Articular chondrocyte of knee joint (primary cell): Measurements from ENCODE around the gene RGL1. TPM values are rescaled to one million over a fixed set of nuclear protein-coding genes. Genes with fewer than 3 reads are reported as not detected.

ENCODE experiments used
- total RNA-seq: library from RNA; depleted of rRNA; stranded (reverse); fragments of >200 nt; gene quantifications from 2 replicates; pipeline ENCODE4 v1.2.3, GENCODE V29; 2012

The RGL1 gene
- 22.3 and 39.1 TPM in 2 replicates for total RNA-seq

DNA sequence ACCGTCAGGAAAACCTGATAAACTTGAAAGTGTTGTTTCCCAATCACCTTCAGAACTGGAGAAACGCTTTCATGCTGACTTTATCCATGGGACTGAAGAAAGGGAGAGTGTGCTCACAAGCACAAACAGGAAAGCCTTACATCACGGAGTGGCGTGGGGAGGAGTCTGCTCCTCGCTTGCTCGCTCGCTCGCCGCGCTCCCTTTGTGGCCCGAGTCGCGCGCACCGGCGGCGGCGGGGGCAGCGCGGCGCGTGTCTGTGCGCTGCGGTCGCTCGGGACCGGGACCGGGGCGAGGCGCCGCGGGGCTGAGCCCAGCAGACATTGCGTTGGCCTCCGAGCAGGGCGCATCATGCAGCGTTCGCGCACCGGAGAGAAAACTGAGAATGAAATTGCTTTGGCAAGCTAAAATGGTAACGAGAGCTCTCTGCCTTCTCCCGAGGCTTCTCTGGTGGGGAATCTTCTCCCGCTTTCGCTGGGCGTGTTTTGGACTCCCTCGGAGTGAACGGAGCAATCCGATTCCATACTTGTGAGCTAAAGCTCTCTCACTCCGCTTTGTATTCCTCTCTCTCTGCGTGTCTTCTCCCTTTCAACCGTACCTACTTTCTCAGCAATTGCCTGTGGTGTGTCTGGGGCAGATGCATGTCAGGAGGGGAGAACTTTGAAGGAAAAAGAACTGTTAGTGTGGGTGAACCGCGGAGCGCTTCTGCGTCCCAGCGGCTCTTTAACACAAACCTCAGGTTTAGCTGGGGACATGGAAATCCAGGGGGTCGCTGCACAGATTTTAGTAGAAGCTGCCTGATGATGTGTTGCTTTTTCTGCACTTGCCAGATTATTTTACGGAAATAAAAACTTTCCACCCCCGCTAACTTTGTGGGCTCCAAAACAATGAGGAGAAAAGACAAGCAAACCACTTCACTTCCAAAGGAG, at the start of gene RGL1:
Gene RGL1 (plus strand): TSS at position 205 of the 926 bp plus-strand sequence. CDS start 178 bp downstream, at position 383.

Other genes with a start within 250 kb of the RGL1 start
- 1.2 and 5.3 TPM in 2 replicates for gene NCF2, start 214.7 kb upstream of the RGL1 start, total RNA-seq
- 234 and 271 TPM in 2 replicates for gene ARPC5, start 169.3 kb upstream of the RGL1 start, total RNA-seq
- not detected in 2 replicates for gene APOBEC4, start 151.8 kb upstream of the RGL1 start, total RNA-seq
- gene COLGALT2, start 232.6 kb downstream of the RGL1 start, total RNA-seq: 1.0 and 1.4 TPM in 2 replicates
- 54.5 and 70.3 TPM in 2 replicates for gene TSEN15, start 246.6 kb downstream of the RGL1 start, total RNA-seq